ENCODE results near the gene SH2B3. TPM values are rescaled to one million over a fixed set of nuclear protein-coding genes. Genes with fewer than 3 reads are reported as not detected.

SH2B3 gene
- total and polyA plus RNA-seq, 4 donors: 9.6 to 46.0 (median 17.9) TPM

GRCh38 chr12:111441107-111441928, 35.6 kb downstream of the SH2B3 start:
- no peaks in the 10 kb centered on the region for H3K9me3 ChIP-seq (ENCODE audit: control insufficient read depth in 4 of 4, insufficient read depth in 3 of 4, low read length in 3 of 4)
- no peak overlapping the region for H3K9ac ChIP-seq (ENCODE audit: insufficient read depth in 1 of 2, low read length in 2 of 2)
- ATAC-seq (ENCODE audit: insufficient read depth, low FRiP score) (no peak), DNase-seq (no peak)
- no peak overlapping the region for H3K27ac ChIP-seq (ENCODE audit: low read depth in 1 of 2, low read length in 1 of 2)
- H3K27me3 ChIP-seq (ENCODE audit: control insufficient read depth in 3 of 3, insufficient read depth in 3 of 3, low read length in 2 of 3): no peaks in the 10 kb centered on the region
- H3K4me3 ChIP-seq: no peak overlapping the region
- TF ChIP-seq, protein P1, sequence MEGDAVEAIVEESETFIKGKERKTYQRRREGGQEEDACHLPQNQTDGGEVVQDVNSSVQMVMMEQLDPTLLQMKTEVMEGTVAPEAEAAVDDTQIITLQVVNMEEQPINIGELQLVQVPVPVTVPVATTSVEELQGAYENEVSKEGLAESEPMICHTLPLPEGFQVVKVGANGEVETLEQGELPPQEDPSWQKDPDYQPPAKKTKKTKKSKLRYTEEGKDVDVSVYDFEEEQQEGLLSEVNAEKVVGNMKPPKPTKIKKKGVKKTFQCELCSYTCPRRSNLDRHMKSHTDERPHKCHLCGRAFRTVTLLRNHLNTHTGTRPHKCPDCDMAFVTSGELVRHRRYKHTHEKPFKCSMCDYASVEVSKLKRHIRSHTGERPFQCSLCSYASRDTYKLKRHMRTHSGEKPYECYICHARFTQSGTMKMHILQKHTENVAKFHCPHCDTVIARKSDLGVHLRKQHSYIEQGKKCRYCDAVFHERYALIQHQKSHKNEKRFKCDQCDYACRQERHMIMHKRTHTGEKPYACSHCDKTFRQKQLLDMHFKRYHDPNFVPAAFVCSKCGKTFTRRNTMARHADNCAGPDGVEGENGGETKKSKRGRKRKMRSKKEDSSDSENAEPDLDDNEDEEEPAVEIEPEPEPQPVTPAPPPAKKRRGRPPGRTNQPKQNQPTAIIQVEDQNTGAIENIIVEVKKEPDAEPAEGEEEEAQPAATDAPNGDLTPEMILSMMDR (IDR thresholded peaks at IDR 0.05; ENCODE audit: control extremely low read depth, extremely low read depth): no peak
- H3K4me1 ChIP-seq (ENCODE audit: control insufficient read depth in 5 of 5, insufficient read depth in 5 of 5, low read length in 5 of 5): peaks cover 0 to 53% (median 9%) of the 10 kb centered on the region in 5 donors
- H3K36me3 ChIP-seq (ENCODE audit: control insufficient read depth in 4 of 4, insufficient read depth in 4 of 4, low read length in 4 of 4): peaks cover 0 to 17% (median 8%) of the 10 kb centered on the region in 4 donors
- 87 to 95% methylated on average over 7 of the region's 7 CpGs for WGBS, 2 donors

- TF ChIP-seq, protein P1 (IDR thresholded peaks at IDR 0.05; ENCODE audit: control extremely low read depth, extremely low read depth): no peak
- Histone ChIP-seq H3K4me3 (no peak overlapping the region), H3K9me3 (ENCODE audit: control insufficient read depth in 4 of 4, insufficient read depth in 3 of 4, low read length in 3 of 4) (no peaks in the 10 kb centered on the region), H3K4me1 (ENCODE audit: control insufficient read depth in 5 of 5, insufficient read depth in 5 of 5, low read length in 5 of 5) (peaks cover 0 to 50% (median 14%) of the 10 kb centered on the region in 5 donors), H3K9ac (ENCODE audit: insufficient read depth in 1 of 2, low read length in 2 of 2) (no peak overlapping the region), H3K27me3 (ENCODE audit: control insufficient read depth in 3 of 3, insufficient read depth in 3 of 3, low read length in 2 of 3) (no peaks in the 10 kb centered on the region), H3K27ac (ENCODE audit: low read depth in 1 of 2, low read length in 1 of 2) (peak overlapping the region in 1 of 2 donors; percentile 41), H3K36me3 (ENCODE audit: control insufficient read depth in 4 of 4, insufficient read depth in 4 of 4, low read length in 4 of 4) (peaks cover 5 to 27% (median 16%) of the 10 kb centered on the region in 4 donors)
- DNase-seq: no peak
- 83 to 88% methylated on average over 10 of the region's 10 CpGs for WGBS, 2 donors
- ATAC-seq (ENCODE audit: insufficient read depth, low FRiP score): no peak
Measured at GRCh38 chr12:111442301-111443045, 36.8 kb downstream of the SH2B3 start.

DNA sequence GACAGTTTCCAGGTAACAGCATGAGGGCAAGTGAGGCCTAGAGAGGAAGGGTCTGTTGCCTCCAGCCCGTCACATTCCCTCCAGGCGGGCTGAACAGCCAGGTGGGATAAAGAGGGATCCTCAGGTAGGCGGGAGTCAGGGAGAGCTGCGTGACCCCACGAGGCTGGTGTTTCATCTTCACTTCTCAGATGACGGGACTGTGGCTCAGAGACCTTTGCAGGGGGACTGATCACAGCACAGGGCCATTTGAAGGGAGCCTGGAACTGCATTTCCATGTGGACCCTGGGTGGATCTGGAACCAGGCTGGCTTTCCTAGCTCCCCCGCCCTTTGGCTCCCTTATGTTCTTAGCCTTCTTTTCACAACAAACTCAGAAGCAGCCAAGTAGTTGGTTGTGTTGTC, 37.4 kb downstream of the SH2B3 start:
- H3K9ac ChIP-seq (ENCODE audit: insufficient read depth in 1 of 2, low read length in 2 of 2): no peak overlapping the region
- TF ChIP-seq, protein P1 (IDR thresholded peaks at IDR 0.05; ENCODE audit: control extremely low read depth, extremely low read depth): no peak
- ATAC-seq (ENCODE audit: insufficient read depth, low FRiP score) (no peak), DNase-seq (no peak)
- 92 to 96% methylated on average over 7 of the region's 7 CpGs for WGBS, 2 donors
- no peaks in the 10 kb centered on the region for H3K27me3 ChIP-seq (ENCODE audit: control insufficient read depth in 3 of 3, insufficient read depth in 3 of 3, low read length in 2 of 3)
- peaks cover 0 to 53% (median 14%) of the 10 kb centered on the region in 5 donors for H3K4me1 ChIP-seq (ENCODE audit: control insufficient read depth in 5 of 5, insufficient read depth in 5 of 5, low read length in 5 of 5)
- no peak overlapping the region for H3K4me3 ChIP-seq
- H3K9me3 ChIP-seq (ENCODE audit: control insufficient read depth in 4 of 4, insufficient read depth in 3 of 4, low read length in 3 of 4): no peaks in the 10 kb centered on the region
- peak overlapping the region in 1 of 2 donors; percentile 52 for H3K27ac ChIP-seq (ENCODE audit: low read depth in 1 of 2, low read length in 1 of 2)
- H3K36me3 ChIP-seq (ENCODE audit: control insufficient read depth in 4 of 4, insufficient read depth in 4 of 4, low read length in 4 of 4): peaks cover 9 to 33% (median 22%) of the 10 kb centered on the region in 4 donors
